GM21423 (cell line): Measurements from ENCODE around the gene FNTB.
"Not testable (repeated sequence)": the region's sequence is repeated elsewhere in the genome, so short reads cannot be mapped to it uniquely, and the experiment has no call there.

Source experiments
- ATAC-seq: cut with Tn5 transposase; IDR thresholded peaks from one replicate; pipeline ENCODE4 v1.9.1; 2021; ENCODE audit warnings: mild to moderate bottlenecking, moderate library complexity; ENCODE audit not compliant: unreplicated experiment

FNTB gene

DNA sequence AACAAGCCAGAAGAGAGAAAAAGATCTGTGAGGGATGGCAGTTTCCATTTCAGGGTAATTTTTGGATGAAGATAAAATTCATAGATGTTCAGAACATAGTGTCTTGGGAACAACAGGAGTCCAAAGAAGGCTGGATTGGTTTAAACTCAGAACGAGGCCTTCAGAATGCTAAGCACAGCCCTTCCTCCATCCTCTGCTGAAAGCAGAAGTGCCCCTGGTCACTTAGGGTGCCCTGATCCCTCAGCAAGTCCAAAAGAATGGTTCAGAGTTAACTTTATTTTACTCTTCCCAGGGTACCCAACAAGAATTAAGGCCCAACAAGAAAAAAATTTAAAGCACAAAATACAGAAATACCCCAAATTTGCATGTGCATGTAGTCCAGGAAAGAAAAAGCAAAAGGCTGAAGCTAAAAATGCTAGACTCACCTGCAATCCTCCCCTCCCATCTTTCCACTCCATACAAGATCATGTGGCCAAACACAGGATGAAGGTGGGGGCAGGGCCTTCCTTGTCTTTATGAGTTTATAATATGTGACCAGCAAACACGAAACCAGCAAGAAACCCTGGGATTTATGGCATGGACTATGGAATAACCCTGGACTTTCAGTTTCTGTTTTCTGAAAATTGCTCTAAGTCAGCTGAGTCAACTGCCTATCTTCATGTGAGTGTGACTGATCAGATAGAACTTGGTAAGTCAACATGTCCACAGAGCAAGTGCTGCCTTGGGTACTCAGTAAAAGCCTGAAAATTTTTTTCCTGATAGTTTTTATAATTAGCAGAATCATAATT, 94.5 kb downstream of the FNTB start:
- no peak for ATAC-seq

- no peak for ATAC-seq
These were observed 96.2 kb downstream of the FNTB start for GRCh38 chr14:65082930-65083329.

DNA sequence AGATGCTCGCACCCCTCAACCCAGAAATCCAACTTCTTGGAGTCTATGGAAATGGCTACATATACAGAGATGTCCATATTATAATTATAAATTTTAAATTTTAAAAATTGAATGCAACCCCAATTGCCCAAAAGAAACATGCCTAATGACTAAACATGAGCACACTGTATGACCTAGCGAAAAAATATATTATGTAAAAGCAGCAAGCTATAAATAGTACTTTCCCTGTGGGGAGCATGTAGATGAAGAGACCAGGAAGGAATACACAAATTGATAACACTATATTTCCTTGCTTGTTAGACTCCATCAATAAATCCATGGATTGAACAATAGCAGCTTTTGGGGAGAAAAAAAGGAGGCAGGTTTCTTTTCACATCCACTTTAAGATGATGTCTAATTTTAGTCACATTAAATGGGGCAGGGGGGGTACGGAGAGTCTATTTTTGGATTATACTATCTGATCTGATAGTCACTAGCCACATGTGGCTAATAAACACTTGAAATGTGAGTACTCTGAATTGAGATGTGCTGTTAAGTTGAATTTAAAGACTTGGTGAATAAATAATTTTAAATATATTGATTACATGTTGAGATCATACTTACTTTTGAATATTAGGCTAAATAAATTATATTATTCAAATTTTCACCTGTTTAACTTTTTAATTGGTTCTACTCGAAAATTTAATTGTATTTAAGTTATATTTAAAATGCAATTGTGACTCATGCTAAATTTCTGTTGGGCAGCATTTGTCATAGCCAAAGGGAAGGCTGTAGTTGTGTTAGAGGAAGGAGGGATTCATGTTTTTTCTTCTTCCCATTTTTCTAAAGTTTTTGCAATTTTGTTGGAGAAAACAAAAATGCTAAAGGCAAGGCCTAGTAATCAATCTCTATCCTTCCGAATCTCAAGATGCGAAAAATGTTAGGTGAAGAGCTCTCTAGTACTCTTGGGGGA, 98.1 kb downstream of the FNTB start:
- no peak for ATAC-seq

DNA sequence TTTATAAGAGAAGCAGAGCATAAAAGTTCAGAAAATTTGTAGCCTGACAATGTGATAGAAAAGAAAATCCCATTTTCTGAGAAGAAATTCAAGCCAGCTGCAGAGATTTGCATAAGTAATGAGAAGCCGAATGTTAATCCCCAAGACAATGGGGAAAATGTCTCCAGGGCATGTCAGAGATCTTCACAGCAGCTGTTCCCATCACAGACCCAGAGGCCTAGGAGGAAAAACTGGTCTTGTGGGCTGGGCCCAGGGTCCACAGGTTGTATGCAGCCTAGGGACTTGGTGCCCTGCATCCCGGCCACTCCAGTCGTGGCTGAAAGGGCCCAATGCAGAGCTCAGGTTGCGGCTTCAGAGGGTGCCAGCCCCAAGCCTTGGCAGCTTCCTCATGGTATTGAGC, 100.0 kb downstream of the FNTB start:
- not testable (repeated sequence) for ATAC-seq

- ATAC-seq: not testable (repeated sequence)
These were observed 101.1 kb downstream of the FNTB start for GRCh38 chr14:65087835-65088234.

DNA sequence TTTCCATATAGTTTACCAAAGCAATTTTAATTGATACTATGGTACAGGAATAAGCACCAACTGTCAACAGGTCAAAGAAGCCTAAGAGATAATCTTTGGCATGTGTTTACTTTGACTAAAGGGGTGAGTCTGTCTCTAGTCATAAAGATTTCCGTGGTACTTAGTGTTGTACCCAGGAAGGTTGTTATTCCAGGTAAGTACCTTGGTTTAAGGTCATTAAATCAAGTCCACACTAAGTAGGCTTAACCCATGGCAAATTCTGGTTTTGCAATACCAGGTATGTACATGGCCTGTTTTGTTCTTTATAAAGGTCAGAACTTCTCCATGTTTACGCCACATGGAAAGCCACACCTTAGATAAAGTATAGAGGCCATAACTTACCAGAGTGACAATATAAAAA, 105.7 kb downstream of the FNTB start:
- no peak for ATAC-seq

DNA sequence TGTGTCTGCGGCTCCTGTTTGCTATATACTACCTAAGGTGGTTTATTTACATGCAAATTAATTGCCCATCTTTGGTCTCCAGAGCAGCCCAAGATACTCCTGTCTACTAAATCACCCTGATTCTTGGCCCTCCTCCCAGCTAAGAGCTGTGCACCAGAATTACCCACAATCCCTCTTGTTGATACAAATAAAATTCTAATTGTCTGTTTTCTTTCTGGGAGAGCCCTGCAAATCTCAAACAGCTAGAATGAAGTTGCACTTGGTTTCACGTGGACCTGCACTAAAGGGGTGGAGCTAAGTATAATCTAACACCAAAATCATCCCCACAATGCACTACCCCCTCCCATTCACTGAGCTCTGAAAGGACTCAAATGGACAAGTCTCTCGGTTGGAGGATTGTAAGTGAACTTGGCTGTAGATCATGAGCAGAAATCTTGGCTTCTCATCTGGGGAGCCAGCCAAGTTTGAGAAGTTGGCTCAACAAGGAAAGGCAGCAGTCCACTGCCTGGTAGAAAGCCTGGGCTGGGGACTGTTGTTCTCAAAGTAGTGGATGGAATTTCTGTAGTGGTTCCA, 109.0 kb downstream of the FNTB start:
- no peak for ATAC-seq

DNA sequence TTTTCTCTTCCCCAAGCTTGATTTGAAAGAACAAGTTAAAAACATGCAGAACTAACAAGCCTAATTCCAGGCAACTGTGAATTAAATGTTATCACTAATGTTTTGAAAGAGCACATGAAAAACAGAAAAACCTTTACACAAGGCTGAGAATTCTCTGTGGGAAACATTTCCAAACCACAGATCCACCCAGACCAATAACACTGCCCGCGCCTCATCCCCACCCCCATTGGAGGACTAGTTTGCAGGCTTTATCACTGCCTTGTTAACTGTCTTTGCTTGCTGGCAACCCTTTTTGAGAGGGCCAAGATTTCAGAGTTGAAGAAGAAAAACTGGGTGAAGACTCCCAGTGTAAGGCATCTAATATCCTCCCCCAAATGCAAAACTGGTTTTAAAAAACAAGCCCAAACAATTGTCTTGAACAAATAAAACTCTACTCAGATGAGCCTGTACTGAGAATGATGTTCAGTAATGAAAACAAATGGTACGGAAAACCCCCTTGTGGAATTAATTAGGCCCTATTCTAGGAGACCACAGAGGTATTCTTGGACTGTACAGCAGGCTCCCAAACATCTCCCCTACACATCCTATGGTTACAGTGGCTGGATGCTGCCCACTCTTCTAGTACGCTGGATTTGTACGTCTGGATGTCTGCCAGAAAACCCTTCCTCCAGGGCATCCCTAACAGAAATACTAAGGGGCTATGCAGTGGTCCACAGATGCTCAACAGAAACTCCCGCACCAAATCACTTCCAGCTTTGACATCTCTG, 109.8 kb downstream of the FNTB start:
- no peak for ATAC-seq

DNA sequence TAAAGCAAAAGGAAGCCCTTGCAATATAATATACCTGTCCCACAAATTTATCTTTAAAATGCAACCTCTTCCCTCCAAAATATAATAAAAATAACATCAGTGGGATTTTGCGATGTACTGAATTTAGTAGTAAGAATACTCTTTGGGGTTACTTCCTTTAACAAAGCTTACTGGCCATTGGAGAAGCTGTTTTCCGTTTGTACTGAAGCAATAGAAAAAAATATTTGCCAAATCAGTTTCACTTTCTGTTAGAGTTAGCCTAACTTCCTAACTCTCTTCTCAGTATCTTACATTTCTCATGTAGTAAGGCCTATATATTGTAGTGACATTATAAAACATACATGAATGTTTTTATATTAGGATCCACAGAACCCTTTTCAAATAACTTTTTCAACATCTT, 111.9 kb downstream of the FNTB start:
- no peak for ATAC-seq

- no peak for ATAC-seq
These were observed 114.3 kb downstream of the FNTB start for GRCh38 chr14:65100922-65101541.

DNA sequence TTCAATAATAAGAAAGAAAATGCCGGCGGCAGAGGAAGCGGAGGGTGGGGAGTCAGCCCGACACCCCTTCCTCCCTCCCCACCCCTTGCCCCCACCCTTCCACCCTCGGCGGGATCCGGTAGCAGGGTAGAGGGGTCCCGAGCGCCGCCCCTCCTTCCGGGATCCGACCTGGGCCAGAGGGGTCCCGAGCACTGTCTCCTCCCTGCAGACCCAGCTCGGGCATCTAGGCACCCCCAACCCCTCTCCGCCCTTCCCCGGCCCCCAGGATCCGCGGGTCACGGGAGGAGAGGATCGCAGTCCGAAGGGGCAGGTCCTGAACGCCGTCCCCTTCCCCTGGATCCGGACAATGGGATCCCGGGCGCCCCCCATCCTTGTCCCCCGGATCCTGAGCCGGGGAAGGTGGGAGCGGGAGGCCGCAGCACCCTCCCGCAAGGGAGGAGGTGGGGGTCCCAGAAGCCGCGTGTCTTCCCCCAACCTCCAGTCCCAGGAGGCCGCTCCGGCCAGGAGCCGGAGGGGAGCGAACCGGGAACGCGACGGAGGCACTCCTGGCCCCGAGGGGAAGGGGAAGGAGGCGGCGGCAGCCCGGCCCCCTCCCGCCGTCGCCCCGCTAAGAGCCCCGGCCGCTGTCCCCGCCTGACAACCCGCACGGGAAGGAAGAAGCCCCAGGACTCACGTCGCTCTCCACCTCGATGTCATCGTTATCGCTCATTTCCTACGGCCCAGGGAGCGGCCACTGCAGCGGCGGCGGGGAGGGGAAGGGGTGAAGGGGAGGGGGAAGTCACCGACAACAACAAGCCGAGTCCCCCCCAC, 115.1 kb downstream of the FNTB start:
- ATAC-seq: no peak

GRCh38 chr14:65102441-65103149, 115.9 kb downstream of the FNTB start, which contains the start of gene MAX:
Gene MAX (minus strand): TSS chr14:65102517. CDS start chr14:65102339, 178 bp downstream.
- peak; percentile 87 for ATAC-seq

GRCh38 chr14:65103150-65103760, 116.6 kb downstream of the FNTB start:
- ATAC-seq: no peak

DNA sequence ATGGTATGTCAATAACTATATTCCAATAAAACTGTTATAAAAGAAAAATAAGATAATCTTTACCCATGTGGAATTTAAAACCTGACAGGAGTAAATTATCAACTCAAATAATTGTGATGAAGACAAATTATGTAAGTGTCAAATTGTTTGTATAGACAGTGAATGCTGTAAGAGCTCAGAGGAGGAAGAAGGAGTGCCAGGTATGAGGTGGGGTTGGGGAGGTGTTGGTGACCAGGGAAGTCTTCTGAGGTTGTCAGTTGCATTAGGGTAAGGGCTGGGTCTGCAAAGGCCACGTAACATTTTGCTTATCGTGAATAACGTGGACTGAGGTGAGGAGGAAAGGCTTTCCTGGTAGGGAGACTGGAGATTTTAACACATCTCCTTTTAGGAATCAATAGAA, 118.1 kb downstream of the FNTB start:
- ATAC-seq: no peak

- no peak for ATAC-seq
These were observed 119.6 kb downstream of the FNTB start for GRCh38 chr14:65106316-65106715.

GRCh38 chr14:65106736-65107135, 120.0 kb downstream of the FNTB start:
- ATAC-seq: no peak

DNA sequence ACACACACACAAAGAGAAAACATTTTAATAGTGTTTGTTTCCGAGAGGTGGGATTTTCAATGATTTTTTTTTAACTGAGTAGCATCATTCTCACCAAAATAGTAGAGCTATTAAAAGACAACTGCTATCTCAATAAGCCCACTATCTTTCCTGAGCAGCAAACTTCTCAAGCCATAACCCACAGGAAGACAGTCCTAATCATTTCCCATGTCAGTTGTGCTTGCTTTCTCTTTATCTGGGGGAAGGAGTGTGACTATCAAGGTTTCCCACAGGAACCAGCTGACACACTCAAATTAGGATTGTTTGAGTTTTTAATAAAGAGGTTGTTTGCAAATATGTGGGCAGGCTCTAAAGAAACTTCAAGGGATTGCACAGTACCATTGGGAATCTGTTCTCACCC, 120.5 kb downstream of the FNTB start:
- no peak for ATAC-seq

GRCh38 chr14:65109357-65109756, 122.7 kb downstream of the FNTB start:
- ATAC-seq: no peak
